Transverse colon (tissue), 4 donors: ENCODE measurements around the gene KPNB1. TPM values are rescaled to one million over a fixed set of nuclear protein-coding genes. Genes with fewer than 3 reads are reported as not detected.
A peak's percentile ranks its signal among the peaks of the same experiment; 100 is the strongest.

Source experiments
- DNase-seq: peaks from one replicate; pipeline ENCODE4 v3.0.0-alpha.2; 2019
- H3K27ac ChIP-seq, 4 donors: fragments of 200-600 bp; sonication (generic); 2 replicates each; pipeline ENCODE4 v1.5.1; 2016 to 2018; ENCODE audit warnings: inconsistent platforms in 4 of 4
- H3K27me3 ChIP-seq: fragments of 200-600 bp; sonication (generic); 2 replicates; pipeline ENCODE4 v1.5.1; 2017; ENCODE audit warnings: inconsistent platforms
- H3K36me3 ChIP-seq, 4 donors: fragments of 200-600 bp; sonication (generic); 2 replicates each; pipeline ENCODE4 v1.5.1; 2017 to 2019; ENCODE audit warnings: inconsistent platforms in 4 of 4
- H3K4me1 ChIP-seq, 4 donors: fragments of 200-600 bp; sonication (generic); 2 replicates each; pipeline ENCODE4 v1.5.1; 2017 to 2020; ENCODE audit warnings: inconsistent platforms in 4 of 4
- H3K4me3 ChIP-seq, 4 donors: fragments of 200-600 bp; sonication (generic); 1 replicate in 1 of 4; 2 replicates in 3 of 4; pipeline versions ENCODE4 v1.5.1 to v1.6.1; 2017 to 2019; ENCODE audit warnings: inconsistent platforms in 4 of 4
- H3K9me3 ChIP-seq, 2 donors: fragments of 200-600 bp; sonication (generic); 2 replicates each; pipeline ENCODE4 v1.5.1; 2017 to 2019; ENCODE audit warnings: inconsistent platforms in 2 of 2
- CTCF ChIP-seq, 5 experiments: fragments of 200-600 bp in 3 of 5; fragments of 450-650 bp in 2 of 5; sonication (generic) in 3 of 5; IDR thresholded peaks; 1 replicate in 2 of 5; 2 replicates in 3 of 5; pipeline ENCODE4 v1.5.1; 2016 to 2017; ENCODE audit warnings: antibody characterized with exemption in 5 of 5, inconsistent platforms in 3 of 5, mild to moderate bottlenecking in 2 of 5, moderate library complexity in 1 of 5
- EP300 ChIP-seq: sonication (generic); formaldehyde crosslinking; IDR thresholded peaks from one replicate; pipeline ENCODE4 v1.6.1; 2017; ENCODE audit warnings: antibody characterized with exemption, low read depth
- POLR2A ChIP-seq: fragments of 450-650 bp; IDR thresholded peaks from one replicate; pipeline ENCODE4 v1.6.1; 2016; ENCODE audit warnings: antibody characterized with exemption, mild to moderate bottlenecking, moderate library complexity
- POLR2AphosphoS5 ChIP-seq, 3 donors: sonication (generic); formaldehyde crosslinking; IDR thresholded peaks; one replicate each; pipeline ENCODE4 v1.6.1; 2016; ENCODE audit warnings: antibody characterized with exemption in 3 of 3
- WGBS, 2 donors: methylation state at CpG; one replicate each; pipeline ENCODE4 v1.1.5; 2018; ENCODE audit warnings: low coverage in 1 of 2; 5-methylcytosine and 5-hydroxymethylcytosine counted together
- in situ Hi-C, 4 donors: fragments of 200-750 bp; cut with MboI; loops; one replicate each; pipeline versions ENCODE4 v1.15.0 to v1.15.1; 2017; ENCODE audit warnings: low sequenced_read_pairs in 3 of 4, low pct_ligation_motif_present in 1 of 4, low pct_unique_long_range_greater_than_20kb in 1 of 4
- intact Hi-C: fragments of 100-400 bp; cut with DNase I; formaldehyde crosslinking; loops from one replicate; pipeline ENCODE4 v1.15.1; 2023; ENCODE audit warnings: low total_unique reads
- total RNA-seq, 4 donors: library from RNA; depleted of rRNA; stranded (reverse); fragments of >200 nt; gene quantifications; one replicate each; pipeline ENCODE4 v1.1.0, GENCODE V29; 2016

The KPNB1 gene
- total RNA-seq, 4 donors from 2014 or later, result 39.2 to 176 (median 133) TPM

- H3K36me3 ChIP-seq, result peaks cover 0 to 79% (median 37%) of the 10 kb centered on the region in 4 donors
- in situ Hi-C loops, result no loop called here
- H3K27ac ChIP-seq, result peak overlapping the region in 1 of 4 donors; percentile 3
- no peak for TF ChIP-seq POLR2AphosphoS5 (IDR thresholded peaks at IDR 0.05)
- TF ChIP-seq CTCF (IDR thresholded peaks at IDR 0.05), result peak; percentile 64 to 71 (median 68)
- no peak for TF ChIP-seq EP300
- no peak for TF ChIP-seq POLR2A
- H3K27me3 ChIP-seq, result no peaks in the 10 kb centered on the region
- intact Hi-C loops, result no loop called here
- H3K4me1 ChIP-seq, result peaks cover 0 to 20% (median 8%) of the 10 kb centered on the region in 4 donors
- 37 to 41% methylated on average over 4 to 6 of the region's 6 CpGs for WGBS, 2 donors
- peak; percentile 60 for DNase-seq
- H3K4me3 ChIP-seq, result no peak overlapping the region
- H3K9me3 ChIP-seq, result no peaks in the 10 kb centered on the region
Observed at GRCh38 chr17:47663912-47664623, 14.3 kb downstream of the KPNB1 start.

GRCh38 chr17:47664624-47664941 is 14.9 kb downstream of the KPNB1 start:
- H3K27me3 ChIP-seq, result no peaks in the 10 kb centered on the region
- in situ Hi-C loops (no loop called here), intact Hi-C loops (no loop called here)
- DNase-seq, result no peak
- H3K4me1 ChIP-seq, result peaks cover 0 to 14% (median 4%) of the 10 kb centered on the region in 4 donors
- no peaks in the 10 kb centered on the region for H3K9me3 ChIP-seq
- no peak for TF ChIP-seq EP300
- TF ChIP-seq POLR2AphosphoS5 (IDR thresholded peaks at IDR 0.05), result no peak
- no peak for TF ChIP-seq POLR2A
- TF ChIP-seq CTCF (IDR thresholded peaks at IDR 0.05), result no peak
- H3K27ac ChIP-seq, result no peak overlapping the region
- no peak overlapping the region for H3K4me3 ChIP-seq
- peaks cover 0 to 79% (median 38%) of the 10 kb centered on the region in 4 donors for H3K36me3 ChIP-seq

GRCh38 chr17:47665655-47666054 is 15.9 kb downstream of the KPNB1 start:
- Histone ChIP-seq H3K4me1 (peaks cover 0 to 4% (median 0%) of the 10 kb centered on the region in 4 donors), H3K4me3 (no peak overlapping the region), H3K9me3 (no peaks in the 10 kb centered on the region), H3K36me3 (peaks cover 0 to 83% (median 45%) of the 10 kb centered on the region in 4 donors), H3K27me3 (no peaks in the 10 kb centered on the region), H3K27ac (no peak overlapping the region)
- 75 to 77% methylated on average over 3 of the region's 3 CpGs for WGBS, 2 donors
- no peak for DNase-seq
- in situ Hi-C loops, result no loop called here
- intact Hi-C loops, result no loop called here
- TF ChIP-seq POLR2A, result no peak

- 92 to 93% methylated on average over 2 to 4 of the region's 4 CpGs for WGBS, 2 donors
- no peaks in the 10 kb centered on the region for H3K9me3 ChIP-seq
- peaks cover 0 to 93% (median 48%) of the 10 kb centered on the region in 4 donors for H3K36me3 ChIP-seq
- DNase-seq, result no peak
- H3K4me1 ChIP-seq, result no peaks in the 10 kb centered on the region
- no peak for TF ChIP-seq POLR2A
- no peak for TF ChIP-seq POLR2AphosphoS5 (IDR thresholded peaks at IDR 0.05)
- no peak for TF ChIP-seq CTCF (IDR thresholded peaks at IDR 0.05)
- TF ChIP-seq EP300, result no peak
- no peak overlapping the region for H3K4me3 ChIP-seq
- intact Hi-C loops (no loop called here), in situ Hi-C loops (no loop called here)
- no peaks in the 10 kb centered on the region for H3K27me3 ChIP-seq
- no peak overlapping the region for H3K27ac ChIP-seq
Observed at GRCh38 chr17:47669081-47669480, 19.4 kb downstream of the KPNB1 start.

GRCh38 chr17:47670064-47670463 is 20.3 kb downstream of the KPNB1 start:
- H3K4me3 ChIP-seq, result no peak overlapping the region
- no peak for TF ChIP-seq POLR2AphosphoS5 (IDR thresholded peaks at IDR 0.05)
- in situ Hi-C loops (no loop called here), intact Hi-C loops (no loop called here)
- no peaks in the 10 kb centered on the region for H3K4me1 ChIP-seq
- no peak for DNase-seq
- H3K9me3 ChIP-seq, result no peaks in the 10 kb centered on the region
- no peaks in the 10 kb centered on the region for H3K27me3 ChIP-seq
- WGBS, 2 donors, result 0 to 28% methylated on average over 1 of the region's 1 CpG
- no peak overlapping the region for H3K27ac ChIP-seq
- H3K36me3 ChIP-seq, result peaks cover 0 to 97% (median 52%) of the 10 kb centered on the region in 4 donors
